Stomach (tissue), 4 donors: ENCODE data around the gene TP73.

Source experiments
- CTCF ChIP-seq, 7 experiments: fragments of 450-650 bp in 4 of 7; fragments of 200-600 bp in 3 of 7; sonication (generic) in 3 of 7; IDR thresholded peaks; one replicate each; pipeline ENCODE4 v1.5.1; 2016 to 2019; ENCODE audit warnings: antibody characterized with exemption in 7 of 7, control low read depth in 2 of 7, mild to moderate bottlenecking in 1 of 7
- POLR2A ChIP-seq, 4 donors: fragments of 450-650 bp; IDR thresholded peaks; one replicate each; pipeline ENCODE4 v1.6.1; 2016; ENCODE audit warnings: antibody characterized with exemption in 4 of 4, control low read depth in 2 of 4, mild to moderate bottlenecking in 1 of 4, moderate library complexity in 1 of 4
- POLR2AphosphoS5 ChIP-seq, 3 donors: sonication (generic); formaldehyde crosslinking; IDR thresholded peaks; one replicate each; pipeline ENCODE4 v1.6.1; 2016; ENCODE audit warnings: antibody characterized with exemption in 3 of 3

DNA sequence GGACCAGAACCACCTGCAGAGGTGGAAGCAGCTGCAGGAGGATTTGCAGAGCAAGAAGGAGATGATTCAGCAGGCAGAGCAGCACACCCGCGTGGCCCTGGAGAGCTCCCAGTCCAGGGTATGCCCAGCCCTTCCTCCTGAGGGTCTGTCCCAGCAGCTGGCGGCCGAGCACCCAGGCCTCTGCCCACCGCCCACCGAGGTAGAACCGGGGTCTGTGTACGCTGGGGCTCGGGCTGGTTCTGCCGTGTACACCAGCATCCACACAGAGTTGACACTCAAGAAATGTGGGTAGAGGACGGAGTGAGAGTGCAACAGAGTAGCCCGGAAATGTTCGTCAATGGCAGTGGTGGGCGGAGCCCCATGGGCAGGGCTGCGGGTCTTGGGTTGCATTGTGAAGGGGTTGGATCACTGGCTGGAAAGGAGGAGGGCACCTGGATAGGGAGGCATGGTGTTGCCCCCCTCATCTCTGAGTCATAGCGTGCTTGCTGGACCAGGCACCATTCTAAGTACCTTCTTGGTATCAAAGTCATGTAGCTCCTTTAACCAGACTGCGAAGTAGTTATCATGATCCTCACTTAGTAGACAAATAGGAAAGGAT, 115.1 kb downstream of the TP73 start:
- TF ChIP-seq CTCF (IDR thresholded peaks at IDR 0.05) (no peak), POLR2AphosphoS5 (IDR thresholded peaks at IDR 0.05) (no peak), POLR2A (IDR thresholded peaks at IDR 0.05) (no peak)
